ENCODE results near the gene CTTNBP2NL.
"Not testable (repeated sequence)": the region's sequence is repeated elsewhere in the genome, so short reads cannot be mapped to it uniquely, and the experiment has no call there.

CTTNBP2NL gene

DNA sequence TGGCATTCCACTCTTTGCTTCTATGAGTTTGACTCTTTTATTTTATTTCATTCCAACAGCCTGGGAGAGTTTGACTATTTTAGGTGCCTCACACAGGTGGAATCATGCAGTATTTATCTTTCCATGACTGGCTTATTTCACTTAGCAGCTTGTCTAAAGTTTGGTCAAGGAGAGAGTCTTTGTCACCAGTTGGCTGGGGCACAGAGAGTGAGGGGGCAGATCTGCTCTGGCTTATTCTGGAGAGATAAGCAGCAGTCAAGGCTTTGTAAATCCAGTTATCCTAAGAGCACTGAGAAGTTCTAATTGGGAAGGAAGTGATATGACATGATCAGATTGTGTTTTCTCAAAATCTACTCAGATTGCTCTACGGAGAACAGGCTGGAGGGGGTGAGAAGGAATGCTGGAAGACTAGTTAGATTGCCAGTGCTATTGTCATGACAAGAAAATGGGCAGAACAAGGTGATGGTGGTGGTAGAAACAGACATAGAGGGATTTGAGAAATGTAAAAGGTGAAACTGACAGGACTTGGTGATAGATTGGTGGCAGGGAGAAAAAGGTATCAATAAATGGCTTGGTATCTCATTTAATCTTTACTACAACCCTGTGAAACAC lies 12.1 kb upstream of the CTTNBP2NL start:
- Histone ChIP-seq H3K27ac (no peak overlapping the region), H3K4me3 (no peak overlapping the region)

DNA sequence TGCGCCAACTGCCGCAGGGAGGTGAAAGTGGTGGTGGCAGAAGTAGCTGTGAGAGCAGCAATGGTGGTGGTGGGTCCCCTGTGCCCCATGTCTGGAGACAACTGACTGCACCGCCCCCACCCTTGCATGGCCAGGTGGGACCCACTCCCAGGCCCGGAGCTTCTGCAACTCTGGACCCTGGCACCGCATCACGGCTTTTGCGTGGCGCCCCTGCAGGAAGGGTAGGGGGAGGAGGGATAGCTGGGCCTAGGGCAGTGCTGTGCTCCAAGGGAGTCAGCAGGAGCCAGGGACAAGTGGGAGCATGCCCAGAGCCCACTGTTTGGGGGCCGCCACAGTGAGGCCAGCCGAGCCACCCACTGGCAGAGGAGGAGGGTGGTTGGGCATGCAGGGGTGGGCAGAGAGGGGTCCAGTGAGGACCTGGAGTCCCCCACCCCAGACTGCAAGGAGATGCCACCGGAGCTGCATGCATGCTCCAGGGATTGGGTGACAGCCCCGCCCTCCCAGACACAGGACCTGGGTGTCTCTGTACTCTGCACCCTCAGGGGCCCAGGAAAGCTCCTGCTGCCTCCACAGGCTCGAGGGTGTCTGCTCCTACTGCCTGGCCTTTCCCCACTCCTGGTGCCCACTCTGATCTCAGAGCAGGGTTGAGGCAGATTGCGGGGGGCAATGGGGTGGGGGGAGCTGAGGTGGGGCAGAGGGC lies 9.8 kb upstream of the CTTNBP2NL start:
- Histone ChIP-seq H3K27ac (no peak overlapping the region), H3K4me3 (no peak overlapping the region)

DNA sequence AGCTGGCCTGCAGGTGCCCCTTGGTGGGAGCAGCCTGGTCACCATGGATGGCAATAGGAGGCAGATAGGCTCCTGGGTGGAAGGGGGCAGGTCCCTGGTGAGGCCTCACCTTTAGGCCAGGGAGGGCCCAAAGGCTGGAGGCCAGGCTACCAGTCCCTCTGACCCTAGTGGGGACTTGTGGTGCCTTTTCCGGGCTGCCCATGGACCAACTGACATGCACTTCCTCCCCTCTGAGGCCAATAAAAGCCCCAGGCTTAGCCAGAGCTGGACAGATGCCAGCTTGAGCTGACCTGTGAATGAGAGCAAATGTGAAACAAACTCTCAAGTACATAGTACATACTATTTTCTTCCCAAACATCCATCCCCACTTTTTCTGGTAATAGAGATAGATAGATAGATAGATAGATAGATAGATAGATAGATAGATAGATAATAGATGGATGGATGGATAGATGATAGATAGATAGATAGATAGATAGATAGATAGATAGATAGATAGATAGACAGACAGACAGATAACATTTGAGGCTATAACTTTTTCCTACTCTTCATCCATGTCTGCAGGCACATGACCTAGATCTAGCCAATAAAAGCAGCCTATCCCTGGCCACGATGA lies 9.2 kb upstream of the CTTNBP2NL start:
- Histone ChIP-seq H3K4me3 (no peak overlapping the region), H3K27ac (no peak overlapping the region)

DNA sequence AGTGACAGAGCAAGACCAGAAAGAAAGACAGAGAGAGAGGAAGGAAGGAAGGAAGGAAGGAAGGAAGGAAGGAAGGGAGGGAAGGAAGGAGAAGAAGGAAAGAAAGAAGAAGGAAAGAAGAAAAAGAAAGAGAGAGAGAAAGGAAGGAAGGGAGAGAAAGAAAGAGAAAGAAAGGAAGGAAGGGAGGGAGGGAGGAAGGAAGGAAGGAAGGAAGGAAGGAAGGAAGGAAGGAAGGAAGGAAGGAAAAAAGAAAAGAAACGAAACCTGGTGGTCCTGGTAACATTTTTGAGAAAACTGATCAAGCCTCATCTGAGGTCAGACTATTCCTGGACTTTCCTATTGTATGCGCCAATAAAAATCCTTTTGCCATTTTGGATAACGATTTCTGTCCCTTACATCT lies 8.2 kb upstream of the CTTNBP2NL start:
- H3K27ac ChIP-seq = no peak overlapping the region
- H3K4me3 ChIP-seq = no peak overlapping the region

DNA sequence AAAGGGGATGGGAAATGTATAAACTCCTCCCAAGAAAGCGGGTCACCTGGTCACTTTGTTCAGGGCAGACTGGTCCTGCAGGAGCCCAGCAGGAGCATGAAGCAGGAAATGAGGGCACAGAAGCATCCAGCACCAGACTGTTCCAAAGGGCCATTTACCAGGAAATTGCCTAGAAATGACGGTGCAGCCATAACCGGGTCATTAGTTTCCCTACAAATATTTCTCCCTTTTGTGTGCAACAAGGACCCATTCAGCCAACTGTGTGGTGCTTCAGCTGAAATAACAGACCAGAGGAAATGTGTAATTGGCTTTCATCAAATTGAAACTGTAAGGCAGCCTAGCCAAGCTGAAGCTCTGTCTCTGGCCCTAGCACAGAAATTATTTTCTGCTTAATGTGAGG lies 7.6 kb upstream of the CTTNBP2NL start:
- no peak overlapping the region for H3K4me3 ChIP-seq

DNA sequence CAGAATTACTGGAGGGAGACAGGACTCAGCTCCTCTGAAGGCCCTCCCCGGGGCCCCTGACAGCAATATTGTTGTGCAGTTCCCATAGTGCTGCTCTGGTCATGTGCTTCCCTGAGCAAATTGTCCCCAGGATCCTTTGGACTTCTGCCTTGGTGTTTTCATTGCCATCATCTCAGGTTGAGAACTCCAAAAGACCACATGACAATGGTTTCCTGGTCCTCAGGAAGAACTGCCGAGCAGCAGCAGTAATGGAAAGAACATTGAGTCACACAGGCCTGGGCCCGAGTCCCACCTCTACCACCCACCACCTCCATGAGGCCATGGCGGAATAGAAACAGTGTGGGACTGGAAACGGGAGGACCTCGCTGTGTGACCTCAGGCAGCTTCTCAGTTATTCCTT lies 6.3 kb upstream of the CTTNBP2NL start:
- Histone ChIP-seq H3K27ac (peak overlapping the region in 5 of 21 experiments; percentile 26 to 97 (median 84)), H3K4me3 (no peak overlapping the region)

More for the DNA sequence above, 7.6 kb upstream of the CTTNBP2NL start:
- H3K27ac ChIP-seq = peak overlapping the region in 5 of 21 experiments; percentile 5 to 67 (median 45)

DNA sequence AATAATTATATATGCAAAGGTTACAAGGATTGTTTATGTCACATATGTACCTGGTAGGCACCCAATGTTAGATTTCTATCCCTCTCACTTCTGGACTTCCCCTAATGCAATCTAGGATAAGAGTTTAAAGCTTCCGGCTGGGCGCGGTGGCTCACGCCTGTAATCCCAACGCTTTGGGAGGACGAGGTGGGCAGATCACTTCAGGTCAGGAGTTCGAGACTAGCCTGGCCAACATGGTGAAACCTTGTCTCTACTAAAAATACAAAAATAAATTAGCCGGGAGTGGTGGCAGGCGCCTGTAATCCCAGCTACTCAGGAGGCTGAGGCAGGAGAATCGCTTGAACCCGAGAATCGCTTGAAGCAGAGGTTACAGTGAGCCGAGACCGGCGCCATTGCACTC lies 5.7 kb upstream of the CTTNBP2NL start:
- Histone ChIP-seq H3K4me3 (peak overlapping the region; percentile 22 to 41 (median 29)), H3K27ac (peak overlapping the region in 15 of 21 experiments; percentile 25 to 97 (median 84))

DNA sequence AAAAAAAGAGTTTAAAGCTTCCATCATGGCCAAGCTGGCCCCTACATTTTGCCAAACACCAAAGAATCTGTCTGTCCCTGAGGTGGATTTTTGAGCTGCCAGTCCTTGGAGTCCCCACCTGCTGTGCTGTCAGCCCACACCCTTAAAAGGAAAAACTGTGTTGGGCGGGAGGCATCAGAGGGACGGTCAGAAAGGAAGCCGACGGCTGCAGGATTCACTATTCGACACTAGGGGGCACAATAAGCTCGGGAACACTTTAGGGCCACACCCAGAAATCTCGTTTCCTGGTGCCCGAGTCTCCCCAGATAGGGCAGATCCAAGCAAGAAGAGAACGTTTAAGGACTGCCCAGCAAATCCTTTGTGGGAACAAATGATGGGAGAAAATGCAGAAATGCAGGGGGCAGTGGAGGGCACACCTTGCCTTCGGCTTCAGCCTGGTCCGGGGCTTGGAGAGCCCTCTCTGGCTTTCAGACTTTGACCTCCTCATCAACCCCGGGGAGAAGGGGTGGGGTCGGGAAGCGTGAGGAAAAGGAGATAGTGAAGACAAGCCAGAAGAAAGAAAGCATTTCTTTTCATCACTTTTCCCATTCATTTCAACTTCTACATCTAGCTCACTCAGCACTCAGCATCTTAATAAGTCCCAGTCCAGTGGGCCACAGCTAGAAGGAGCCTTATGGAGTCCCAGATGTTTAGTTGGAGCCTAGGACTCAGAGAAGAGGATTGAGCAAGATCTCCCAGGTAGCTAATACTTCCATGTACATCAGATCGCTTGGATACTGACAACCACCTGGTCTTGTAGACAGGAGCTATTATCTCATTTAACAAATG lies 5.0 kb upstream of the CTTNBP2NL start:
- peak overlapping the region; percentile 22 to 41 (median 29) for H3K4me3 ChIP-seq
- peak overlapping the region; percentile 0 to 97 (median 82) for H3K27ac ChIP-seq

DNA sequence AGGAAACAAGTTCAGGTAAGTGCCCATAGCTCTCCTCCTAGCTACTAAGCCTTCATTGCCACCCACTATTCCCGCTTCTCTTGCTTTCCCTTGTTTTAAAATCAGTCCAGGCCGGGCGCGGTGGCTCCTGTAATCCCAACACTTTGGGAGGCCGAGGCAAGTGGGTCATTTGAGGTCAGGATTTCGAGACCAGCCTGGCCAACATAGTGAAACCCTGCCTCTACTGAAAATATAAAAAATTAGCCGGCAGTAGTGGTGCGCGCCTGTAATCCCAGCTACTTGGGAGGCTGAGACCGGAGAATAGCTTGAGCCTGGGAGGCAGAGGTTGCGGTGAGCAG lies 4.4 kb upstream of the CTTNBP2NL start:
- peak overlapping the region in 6 of 7 experiments; percentile 22 to 41 (median 32) for H3K4me3 ChIP-seq

DNA sequence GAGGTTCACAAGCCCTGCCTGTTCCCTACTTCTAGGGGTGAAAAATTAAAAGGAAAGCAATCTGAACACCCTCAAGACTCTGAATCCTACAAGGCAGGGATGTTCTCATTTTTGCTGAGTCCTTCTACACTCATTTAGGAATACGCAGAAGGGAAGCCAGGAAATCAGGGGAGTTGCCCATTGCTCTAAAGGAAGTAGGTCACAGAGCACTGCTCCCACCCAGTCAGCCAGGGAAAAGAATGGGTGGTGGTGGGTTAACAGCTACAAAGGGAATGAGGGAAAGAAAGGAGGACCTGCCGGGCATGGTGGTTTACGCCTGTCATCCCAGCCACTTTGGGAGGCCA lies 2.4 kb upstream of the CTTNBP2NL start:
- H3K27ac ChIP-seq = peak overlapping the region; percentile 61 to 98 (median 93)
- no peak overlapping the region for H3K4me3 ChIP-seq

More for the DNA sequence above, 4.4 kb upstream of the CTTNBP2NL start:
- peak overlapping the region in 20 of 21 experiments; percentile 0 to 97 (median 83) for H3K27ac ChIP-seq

DNA sequence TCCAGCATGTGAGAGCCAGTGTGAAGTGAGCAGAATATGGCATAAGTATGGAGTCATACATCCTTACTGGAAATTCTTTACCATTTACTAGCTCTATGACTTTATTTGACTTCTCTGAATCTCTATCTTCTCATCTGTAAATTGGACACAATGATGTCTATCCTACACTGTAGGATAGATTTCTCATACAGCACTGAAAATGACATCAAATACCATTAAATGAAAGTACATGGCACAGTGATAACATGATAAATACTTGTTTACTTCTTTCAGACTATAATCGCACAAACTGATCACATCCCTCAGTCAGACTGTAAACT lies 1.3 kb upstream of the CTTNBP2NL start:
- peak overlapping the region; percentile 75 to 98 (median 93) for H3K27ac ChIP-seq
- H3K4me3 ChIP-seq = peak overlapping the region in 1 of 7 experiments; percentile 12

DNA sequence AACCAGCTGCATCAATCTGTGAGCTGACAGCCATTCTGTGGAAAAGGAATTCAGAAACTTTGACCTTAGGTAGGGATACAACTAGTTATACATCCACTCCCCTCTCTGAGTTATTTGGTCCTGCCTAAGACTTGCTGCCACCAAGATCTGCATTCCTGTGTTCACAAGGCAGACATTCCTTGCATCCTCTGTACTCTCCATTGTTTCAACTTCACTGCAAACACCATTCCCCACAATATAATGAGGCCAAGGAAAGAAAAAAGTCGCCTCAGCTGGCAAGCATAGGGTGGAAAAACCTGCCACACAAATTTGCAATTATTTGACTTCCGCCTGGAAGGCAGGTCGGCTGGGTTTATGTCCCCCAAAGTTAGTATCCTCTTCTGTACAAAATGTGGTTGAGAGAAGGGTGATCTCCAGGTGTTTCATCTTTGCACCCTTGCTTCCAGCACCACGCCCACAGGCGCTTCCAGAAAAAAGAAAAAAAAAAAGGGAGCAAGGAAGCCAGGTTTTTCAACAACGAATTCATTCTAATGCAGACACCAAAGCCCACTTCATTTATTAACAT lies 676 bp upstream of the CTTNBP2NL start:
- Histone ChIP-seq H3K27ac (peak overlapping the region; percentile 61 to 98 (median 93)), H3K4me3 (peak overlapping the region; percentile 75 to 97 (median 95))

DNA sequence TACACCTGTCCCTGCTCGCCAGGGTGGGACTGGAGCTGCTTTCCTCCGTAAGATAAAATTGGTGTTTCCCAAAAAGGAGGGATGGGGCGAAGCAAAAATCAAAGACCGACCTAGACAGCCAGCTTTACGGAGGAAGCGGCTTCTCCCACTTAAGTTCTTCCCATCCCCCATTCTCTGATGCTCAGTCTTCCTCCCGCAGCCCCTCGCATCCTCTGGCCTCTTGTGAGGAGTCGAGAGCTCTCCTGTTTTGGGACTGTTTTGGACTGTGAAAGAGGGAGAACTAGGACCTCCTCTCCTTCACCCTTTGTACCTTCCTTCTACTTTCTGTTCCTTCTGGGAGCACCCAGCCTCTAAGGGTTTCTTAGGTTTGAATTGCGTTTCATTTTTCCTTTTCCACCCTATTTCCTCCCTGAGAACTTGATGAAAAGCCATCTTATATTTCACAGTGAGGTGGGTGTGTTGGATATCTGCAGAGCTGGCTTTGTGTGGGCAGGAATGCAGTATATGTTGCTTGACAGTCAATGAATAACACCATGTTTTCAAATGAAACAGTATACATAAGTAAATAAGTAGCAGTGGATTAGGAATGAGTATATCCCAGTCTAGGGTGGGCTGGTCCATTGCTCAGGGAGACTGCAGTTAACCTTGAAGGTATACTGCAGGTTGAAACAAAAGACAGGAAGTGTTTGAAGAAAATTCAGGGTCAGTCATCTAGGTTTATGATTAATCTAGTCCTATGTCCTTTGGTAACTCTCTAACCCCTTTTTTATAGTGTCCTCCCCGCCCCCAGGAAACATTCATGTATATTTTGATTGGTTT lies 848 bp downstream of the CTTNBP2NL start:
- Histone ChIP-seq H3K27ac (peak overlapping the region; percentile 63 to 98 (median 93)), H3K4me3 (peak overlapping the region; percentile 75 to 97 (median 95))

DNA sequence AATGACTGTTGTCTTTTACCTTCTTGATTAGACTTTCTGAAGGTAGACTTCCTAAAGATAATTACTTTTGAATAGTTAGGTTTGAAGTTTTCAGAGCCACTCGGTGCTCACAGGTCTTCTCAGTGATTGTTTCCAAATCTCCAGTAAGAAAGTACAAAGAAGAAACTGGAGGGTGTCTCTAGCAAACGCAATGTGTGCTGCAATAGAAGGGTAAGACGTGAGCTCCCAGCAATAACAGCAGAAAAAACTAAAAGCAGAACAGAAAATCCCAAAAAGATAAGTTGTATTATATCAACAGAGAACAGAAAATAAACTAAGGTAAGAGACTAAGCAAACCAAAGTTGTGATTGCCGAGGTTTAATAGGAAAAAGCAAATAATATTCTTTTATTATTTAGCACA lies 1.8 kb downstream of the CTTNBP2NL start:
- peak overlapping the region in 5 of 7 experiments; percentile 82 to 97 (median 95) for H3K4me3 ChIP-seq
- peak overlapping the region in 10 of 21 experiments; percentile 12 to 97 (median 92) for H3K27ac ChIP-seq

DNA sequence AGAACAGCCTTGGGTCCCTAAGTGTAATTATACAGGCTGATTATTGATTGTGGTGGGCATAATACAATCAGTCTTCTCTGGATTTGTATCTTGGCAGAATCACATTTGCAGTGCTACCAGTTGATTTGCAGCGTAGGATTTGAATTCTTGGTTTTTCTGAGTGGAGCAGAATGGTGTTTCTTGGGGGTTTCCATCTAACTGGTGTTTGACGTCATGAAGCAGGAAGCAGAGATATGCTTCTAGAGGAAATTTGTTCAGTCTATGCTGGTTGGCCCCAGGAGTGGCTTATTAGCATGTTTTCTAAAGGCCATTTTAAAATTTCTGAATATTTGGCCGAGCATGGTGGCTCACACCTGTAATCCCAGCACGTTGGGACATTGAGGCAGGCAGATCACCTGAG lies 3.4 kb downstream of the CTTNBP2NL start:
- H3K27ac ChIP-seq = no peak overlapping the region
- H3K4me3 ChIP-seq = no peak overlapping the region

DNA sequence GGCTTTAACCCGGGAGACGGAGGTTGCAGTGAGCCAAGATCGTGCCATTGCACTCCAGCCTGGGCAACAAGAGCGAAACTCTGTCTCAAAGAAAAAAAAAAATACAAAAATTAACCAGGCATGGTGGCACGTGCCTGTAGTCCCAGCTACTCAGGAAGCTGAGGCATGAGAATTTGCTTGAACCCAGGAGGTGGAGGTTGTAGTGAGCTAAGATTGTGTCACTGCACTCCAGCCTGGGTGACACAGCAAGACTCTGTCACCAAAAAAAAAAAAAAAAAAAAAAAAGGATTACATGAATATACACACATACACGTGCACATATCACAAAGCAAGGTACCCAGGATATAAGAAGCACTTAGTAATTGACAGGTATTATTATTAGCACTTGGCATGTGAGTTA lies 4.7 kb downstream of the CTTNBP2NL start:
- not testable (repeated sequence) for H3K4me3 ChIP-seq
- peak overlapping the region in 1 of 21 experiments; percentile 46 for H3K27ac ChIP-seq

DNA sequence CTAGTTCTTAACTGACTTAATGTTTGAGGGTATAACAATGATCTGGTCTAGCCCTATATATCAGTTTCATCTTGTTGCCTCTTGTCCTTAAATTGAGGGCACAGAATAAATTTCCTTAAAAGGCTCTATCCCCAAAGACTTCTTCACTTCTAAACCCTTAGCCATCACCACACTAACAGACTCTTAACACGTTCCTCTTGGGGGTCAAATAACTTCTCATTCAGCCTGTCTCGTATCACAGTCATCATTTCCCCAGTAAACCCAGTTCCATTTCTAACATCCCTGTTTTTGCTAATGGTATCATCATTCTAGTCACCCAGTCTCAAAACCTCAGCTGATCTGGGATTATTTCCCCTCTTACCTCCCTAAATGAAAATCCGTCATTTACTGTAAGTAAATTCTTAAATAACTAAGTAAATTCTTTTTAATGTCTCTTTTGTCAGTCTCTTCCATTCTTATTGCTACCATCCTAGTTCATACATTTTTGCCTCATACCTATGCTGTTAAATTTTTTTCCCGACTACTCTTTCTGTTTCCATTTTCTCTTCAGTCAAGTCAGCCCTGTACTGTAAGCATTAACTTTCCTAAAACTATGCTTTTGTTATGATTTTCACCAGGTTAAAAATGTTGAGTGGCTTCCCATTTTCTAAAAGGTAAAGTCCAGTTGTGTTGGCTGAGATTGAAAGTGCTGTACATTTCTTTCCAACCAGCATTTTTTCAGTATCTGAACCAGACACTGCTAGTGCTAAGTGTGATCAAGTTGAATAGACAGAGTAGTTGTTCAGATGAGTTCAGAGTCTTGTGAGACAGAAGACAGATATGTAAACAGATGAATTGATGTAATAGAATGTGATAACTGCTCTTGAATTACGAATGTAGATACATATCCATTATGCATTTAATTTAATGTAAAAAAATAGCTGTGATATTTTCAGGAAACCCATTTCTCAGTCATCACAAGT lies 6.9 kb downstream of the CTTNBP2NL start:
- H3K27ac ChIP-seq = peak overlapping the region in 3 of 21 experiments; percentile 2 to 31 (median 31)

DNA sequence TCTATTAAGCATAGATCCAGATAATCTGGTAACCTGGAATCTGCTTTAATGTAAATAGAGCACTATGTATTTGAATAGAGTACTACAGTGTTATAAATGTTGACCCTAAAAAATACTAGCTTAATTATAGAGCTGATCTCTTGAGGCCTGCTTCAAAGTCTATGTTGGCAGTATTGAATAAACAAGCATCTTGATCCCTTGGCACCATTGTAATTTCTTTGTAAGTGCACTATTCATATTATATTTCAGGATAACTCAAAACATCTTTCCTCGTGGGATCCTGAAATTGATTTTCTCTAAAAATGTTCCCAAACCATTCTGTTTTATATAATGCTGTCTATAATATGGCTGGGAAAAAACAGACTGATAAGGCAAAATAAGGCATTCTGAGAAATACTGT lies 10.8 kb downstream of the CTTNBP2NL start:
- Histone ChIP-seq H3K27ac (peak overlapping the region in 1 of 21 experiments; percentile 19), H3K4me3 (no peak overlapping the region)

More for the DNA sequence above, 6.9 kb downstream of the CTTNBP2NL start:
- H3K4me3 ChIP-seq = no peak overlapping the region

All from skin epidermis (tissue), 12 donors.